ENCODE data around the gene REELD1. TPM values are rescaled to one million over a fixed set of nuclear protein-coding genes. Genes with fewer than 3 reads are reported as not detected.

The REELD1 gene
- total RNA-seq, 2 experiments from 2014 or later, result 0.09 to 0.16 TPM

GRCh38 chr4:146229406-146229805 lies 15.1 kb downstream of the REELD1 start:
- ChIA-PET POLR2A (no interaction called here), CTCF (no interaction called here)
- intact Hi-C loops (cut with DNase I, micrococcal nuclease), result no loop called here
- no peak for ATAC-seq
- H3K27ac Mint-ChIP-seq, result no peak overlapping the region
- H3K4me1 Mint-ChIP-seq, result no peaks in the 10 kb centered on the region
- H3K9me3 Mint-ChIP-seq (ENCODE audit: low read depth), result peaks cover 6% of the 10 kb centered on the region
- DNase-seq, result no peak
- no peak overlapping the region for H3K4me3 Mint-ChIP-seq
- H3K27me3 Mint-ChIP-seq, result no peaks in the 10 kb centered on the region
- no peaks in the 10 kb centered on the region for H3K36me3 Mint-ChIP-seq (ENCODE audit: low read depth)

- Mint-ChIP-seq H3K9me3 (ENCODE audit: low read depth) (peaks cover 6% of the 10 kb centered on the region), H3K27ac (no peak overlapping the region), H3K4me3 (no peak overlapping the region), H3K36me3 (ENCODE audit: low read depth) (no peaks in the 10 kb centered on the region), H3K4me1 (no peaks in the 10 kb centered on the region), H3K27me3 (no peaks in the 10 kb centered on the region)
- no peak for DNase-seq
- intact Hi-C loops (cut with DNase I, micrococcal nuclease), result no loop called here
- POLR2A ChIA-PET, result no interaction called here
- no peak for ATAC-seq
- CTCF ChIA-PET, result interaction anchor here (1.1 kb wide), 1 partner anchor 10 kb away, joined by 5 read pairs; no protein-coding TSS in a partner anchor
These were observed 17.9 kb downstream of the REELD1 start for GRCh38 chr4:146232131-146232722.

- no peak overlapping the region for H3K27ac Mint-ChIP-seq
- no peak for ATAC-seq
- intact Hi-C loops (cut with DNase I, micrococcal nuclease), result no loop called here
- DNase-seq, result no peak
- H3K9me3 Mint-ChIP-seq (ENCODE audit: low read depth), result peaks cover 6% of the 10 kb centered on the region
- H3K4me1 Mint-ChIP-seq, result no peaks in the 10 kb centered on the region
- POLR2A ChIA-PET, result no interaction called here
- no peaks in the 10 kb centered on the region for H3K36me3 Mint-ChIP-seq (ENCODE audit: low read depth)
- CTCF ChIA-PET, result no interaction called here
- no peak overlapping the region for H3K4me3 Mint-ChIP-seq
- no peaks in the 10 kb centered on the region for H3K27me3 Mint-ChIP-seq
These were observed 21.4 kb downstream of the REELD1 start for GRCh38 chr4:146235654-146236177.

- Mint-ChIP-seq H3K4me3 (no peak overlapping the region), H3K27me3 (no peaks in the 10 kb centered on the region), H3K36me3 (ENCODE audit: low read depth) (no peaks in the 10 kb centered on the region), H3K9me3 (ENCODE audit: low read depth) (peaks cover 6% of the 10 kb centered on the region), H3K27ac (no peak overlapping the region), H3K4me1 (no peaks in the 10 kb centered on the region)
- no peak for DNase-seq
- ATAC-seq, result no peak
- POLR2A ChIA-PET, result no interaction called here
- CTCF ChIA-PET, result no interaction called here
- intact Hi-C loops (cut with DNase I, micrococcal nuclease), result no loop called here
These were observed 21.9 kb downstream of the REELD1 start for GRCh38 chr4:146236216-146236615.

GRCh38 chr4:146237092-146237491 lies 22.8 kb downstream of the REELD1 start:
- Mint-ChIP-seq H3K9me3 (ENCODE audit: low read depth) (peaks cover 2% of the 10 kb centered on the region), H3K4me3 (no peak overlapping the region), H3K4me1 (peaks cover 4% of the 10 kb centered on the region), H3K36me3 (ENCODE audit: low read depth) (no peaks in the 10 kb centered on the region), H3K27me3 (no peaks in the 10 kb centered on the region), H3K27ac (no peak overlapping the region)
- no peak for DNase-seq
- ChIA-PET POLR2A (no interaction called here), CTCF (no interaction called here)
- intact Hi-C loops (cut with DNase I, micrococcal nuclease), result no loop called here
- no peak for ATAC-seq

GRCh38 chr4:146238107-146238506 lies 23.8 kb downstream of the REELD1 start:
- no peak overlapping the region for H3K4me3 Mint-ChIP-seq
- no peak for DNase-seq
- ChIA-PET CTCF (no interaction called here), POLR2A (no interaction called here)
- H3K4me1 Mint-ChIP-seq, result peaks cover 11% of the 10 kb centered on the region
- no peak for ATAC-seq
- H3K9me3 Mint-ChIP-seq (ENCODE audit: low read depth), result no peaks in the 10 kb centered on the region
- H3K27ac Mint-ChIP-seq, result no peak overlapping the region
- no peaks in the 10 kb centered on the region for H3K27me3 Mint-ChIP-seq
- H3K36me3 Mint-ChIP-seq (ENCODE audit: low read depth), result no peaks in the 10 kb centered on the region
- intact Hi-C loops (cut with DNase I, micrococcal nuclease), result no loop called here

GRCh38 chr4:146243141-146243882 lies 29.0 kb downstream of the REELD1 start:
- ATAC-seq (peak; percentile 79), DNase-seq (peak; percentile 90)
- CTCF ChIA-PET, result interaction anchor here (0.6 to 1.6 kb wide), 5 partner anchors 9 to 550 kb away, joined by 3 to 5 read pairs (median 3); no protein-coding TSS in a partner anchor
- no peaks in the 10 kb centered on the region for H3K9me3 Mint-ChIP-seq (ENCODE audit: low read depth)
- H3K27me3 Mint-ChIP-seq, result no peaks in the 10 kb centered on the region
- H3K4me1 Mint-ChIP-seq, result peaks cover 41% of the 10 kb centered on the region
- H3K27ac Mint-ChIP-seq, result peak overlapping the region; percentile 85
- intact Hi-C loops (cut with DNase I, micrococcal nuclease), result loop anchor here (1.0 to 2.0 kb wide), 9 partner anchors 67 to 702 kb away; partner anchors contain the start of genes LSM6 (in 1 of the 2), MMAA (in 1 of the 2) and TTC29 (in 1 of the 2)
- POLR2A ChIA-PET, result no interaction called here
- peak overlapping the region; percentile 66 for H3K4me3 Mint-ChIP-seq
- no peaks in the 10 kb centered on the region for H3K36me3 Mint-ChIP-seq (ENCODE audit: low read depth)

- Mint-ChIP-seq H3K4me1 (peaks cover 41% of the 10 kb centered on the region), H3K27ac (peak overlapping the region; percentile 85), H3K4me3 (peak overlapping the region; percentile 32), H3K9me3 (ENCODE audit: low read depth) (no peaks in the 10 kb centered on the region), H3K27me3 (no peaks in the 10 kb centered on the region), H3K36me3 (ENCODE audit: low read depth) (no peaks in the 10 kb centered on the region)
- ChIA-PET POLR2A (no interaction called here), CTCF (interaction anchor here (1.0 to 1.3 kb wide), 3 partner anchors 9 to 550 kb away, joined by 3 to 4 read pairs (median 3); no protein-coding TSS in a partner anchor)
- ATAC-seq (no peak), DNase-seq (no peak)
- intact Hi-C loops (cut with DNase I, micrococcal nuclease), result loop anchor here (1.0 to 2.0 kb wide), 9 partner anchors 67 to 701 kb away; partner anchors contain the start of genes LSM6 (in 1 of the 2), MMAA (in 1 of the 2) and TTC29 (in 1 of the 2)
These were observed 29.5 kb downstream of the REELD1 start for GRCh38 chr4:146243883-146244277.

- no peaks in the 10 kb centered on the region for H3K9me3 Mint-ChIP-seq (ENCODE audit: low read depth)
- H3K27me3 Mint-ChIP-seq, result no peaks in the 10 kb centered on the region
- DNase-seq (no peak), ATAC-seq (no peak)
- intact Hi-C loops (cut with DNase I, micrococcal nuclease), result no loop called here
- H3K4me1 Mint-ChIP-seq, result peaks cover 41% of the 10 kb centered on the region
- H3K27ac Mint-ChIP-seq, result peak overlapping the region; percentile 85
- no peak overlapping the region for H3K4me3 Mint-ChIP-seq
- no peaks in the 10 kb centered on the region for H3K36me3 Mint-ChIP-seq (ENCODE audit: low read depth)
- ChIA-PET POLR2A (no interaction called here), CTCF (interaction anchor here (0.7 to 1.3 kb wide), 4 partner anchors 15 to 200 kb away, joined by 3 to 4 read pairs (median 3); no protein-coding TSS in a partner anchor)
These were observed 30.2 kb downstream of the REELD1 start for GRCh38 chr4:146244496-146244895.

- ATAC-seq, result no peak
- no peaks in the 10 kb centered on the region for H3K9me3 Mint-ChIP-seq (ENCODE audit: low read depth)
- intact Hi-C loops (cut with DNase I, micrococcal nuclease), result no loop called here
- DNase-seq, result no peak
- CTCF ChIA-PET, result interaction anchor here (0.7 to 1.3 kb wide), 3 partner anchors 15 to 199 kb away, joined by 3 to 4 read pairs (median 3); no protein-coding TSS in a partner anchor
- H3K4me3 Mint-ChIP-seq, result no peak overlapping the region
- POLR2A ChIA-PET, result no interaction called here
- H3K27ac Mint-ChIP-seq, result no peak overlapping the region
- peaks cover 41% of the 10 kb centered on the region for H3K4me1 Mint-ChIP-seq
- H3K27me3 Mint-ChIP-seq, result no peaks in the 10 kb centered on the region
- H3K36me3 Mint-ChIP-seq (ENCODE audit: low read depth), result no peaks in the 10 kb centered on the region
These were observed 30.9 kb downstream of the REELD1 start for GRCh38 chr4:146245246-146245645.

GRCh38 chr4:146245850-146246249 lies 31.5 kb downstream of the REELD1 start:
- intact Hi-C loops (cut with DNase I, micrococcal nuclease), result no loop called here
- H3K4me1 Mint-ChIP-seq, result peaks cover 41% of the 10 kb centered on the region
- H3K36me3 Mint-ChIP-seq (ENCODE audit: low read depth), result no peaks in the 10 kb centered on the region
- ChIA-PET POLR2A (no interaction called here), CTCF (no interaction called here)
- peak; percentile 28 for DNase-seq
- H3K27ac Mint-ChIP-seq, result peak overlapping the region; percentile 28
- H3K27me3 Mint-ChIP-seq, result no peaks in the 10 kb centered on the region
- H3K4me3 Mint-ChIP-seq, result no peak overlapping the region
- no peaks in the 10 kb centered on the region for H3K9me3 Mint-ChIP-seq (ENCODE audit: low read depth)
- peak; percentile 15 for ATAC-seq

GRCh38 chr4:146246381-146246780 lies 32.0 kb downstream of the REELD1 start:
- Mint-ChIP-seq H3K36me3 (ENCODE audit: low read depth) (no peaks in the 10 kb centered on the region), H3K4me3 (no peak overlapping the region), H3K27ac (no peak overlapping the region), H3K4me1 (peaks cover 41% of the 10 kb centered on the region), H3K9me3 (ENCODE audit: low read depth) (no peaks in the 10 kb centered on the region), H3K27me3 (no peaks in the 10 kb centered on the region)
- DNase-seq (no peak), ATAC-seq (no peak)
- intact Hi-C loops (cut with DNase I, micrococcal nuclease), result no loop called here
- ChIA-PET POLR2A (no interaction called here), CTCF (interaction anchor here (1.0 to 1.5 kb wide), 2 partner anchors 12 to 23 kb away, joined by 3 read pairs; no protein-coding TSS in a partner anchor)
